Muscle of leg (tissue), 11 donors: Measurements from ENCODE around the gene IL17RC. TPM values are rescaled to one million over a fixed set of nuclear protein-coding genes. Genes with fewer than 3 reads are reported as not detected.

ENCODE experiments used
- DNase-seq: peaks from one replicate; pipeline ENCODE4 v3.0.0; 2013
- H3K27ac ChIP-seq: one replicate; pipeline ENCODE4 v1.5.1; 2013; ENCODE audit warnings: mild to moderate bottlenecking, low read length, control low read depth
- H3K27me3 ChIP-seq: one replicate; pipeline ENCODE4 v1.6.1; 2013; ENCODE audit warnings: low read length; ENCODE audit not compliant: control insufficient read depth, insufficient read depth
- H3K36me3 ChIP-seq: one replicate; pipeline ENCODE4 v1.6.1; 2013; ENCODE audit warnings: low read length; ENCODE audit not compliant: control insufficient read depth, insufficient read depth
- H3K4me1 ChIP-seq: one replicate; pipeline ENCODE4 v1.6.1; 2013; ENCODE audit warnings: low read length; ENCODE audit not compliant: control insufficient read depth, insufficient read depth
- H3K4me3 ChIP-seq: one replicate; pipeline ENCODE4 v1.5.1; 2013; ENCODE audit warnings: low read length, control low read depth
- H3K9me3 ChIP-seq: replicated peaks from 2 replicates; pipeline ENCODE4 v1.6.1; 2013; ENCODE audit warnings: low read depth, low read length; ENCODE audit not compliant: control insufficient read depth
- WGBS: methylation state at CpG from one replicate; pipeline ENCODE4 v1.1.5; 2013; ENCODE audit warnings: missing lambda C conversion rate; ENCODE audit not compliant: insufficient coverage; 5-methylcytosine and 5-hydroxymethylcytosine counted together
- polyA plus RNA-seq, 8 donors: library from polyadenylated mRNA; unstranded; fragments of 120-200 nt; gene quantifications; one replicate each; pipeline versions ENCODE4 v1.2.1 to v1.2.3, GENCODE V29; 2013; ENCODE audit warnings: inconsistent platforms in 1 of 8, low replicate concordance in 1 of 8; ENCODE audit not compliant: insufficient read length in 8 of 8, insufficient read depth in 1 of 8
- total RNA-seq: library from RNA; stranded (reverse); fragments of 120-200 nt; gene quantifications from one replicate; pipeline ENCODE4 v1.2.4, GENCODE V29; 2013

The IL17RC gene
- total and polyA plus RNA-seq, 9 donors: 17.3 to 26.9 (median 21.2) TPM

GRCh38 chr3:9951962-9952805 lies 35.3 kb downstream of the IL17RC start, which contains the start of gene PRRT3:
Gene PRRT3 (minus strand): TSS chr3:9952408. CDS start chr3:9950115, 2,293 bp downstream.
- DNase-seq: peak; percentile 53
- Histone ChIP-seq H3K27ac (no peak within 1 kb of the TSS), H3K27me3 (no peaks in the 10 kb centered on the region), H3K4me3 (peak within 1 kb of the TSS; percentile 32), H3K36me3 (peaks cover 12% of the 10 kb centered on the region), H3K4me1 (peaks cover 20% of the 10 kb centered on the region), H3K9me3 (no peaks in the 10 kb centered on the region)
- WGBS: under 1% methylated on average over 29 of the region's 52 CpGs

GRCh38 chr3:9955067-9955502 lies 38.2 kb downstream of the IL17RC start:
- Histone ChIP-seq H3K27me3 (no peaks in the 10 kb centered on the region), H3K4me1 (peaks cover 14% of the 10 kb centered on the region), H3K9me3 (no peaks in the 10 kb centered on the region), H3K4me3 (no peak overlapping the region), H3K36me3 (peaks cover 2% of the 10 kb centered on the region), H3K27ac (no peak overlapping the region)
- no peak for DNase-seq
- 23% methylated on average over 5 of the region's 12 CpGs for WGBS

- no peaks in the 10 kb centered on the region for H3K9me3 ChIP-seq
- H3K4me1 ChIP-seq: peaks cover 14% of the 10 kb centered on the region
- H3K27me3 ChIP-seq: no peaks in the 10 kb centered on the region
- H3K27ac ChIP-seq: no peak overlapping the region
- DNase-seq: no peak
- 84% methylated on average over 2 of the region's 5 CpGs for WGBS
- H3K4me3 ChIP-seq: no peak overlapping the region
- H3K36me3 ChIP-seq: peaks cover under 1% of the 10 kb centered on the region
These were observed 38.9 kb downstream of the IL17RC start for GRCh38 chr3:9955611-9956352.

- no peaks in the 10 kb centered on the region for H3K27me3 ChIP-seq
- no peaks in the 10 kb centered on the region for H3K9me3 ChIP-seq
- peaks cover 8% of the 10 kb centered on the region for H3K36me3 ChIP-seq
- H3K4me1 ChIP-seq: peaks cover 3% of the 10 kb centered on the region
- H3K27ac ChIP-seq: no peak overlapping the region
- 0% methylated on average over 2 of the region's 5 CpGs for WGBS
- DNase-seq: no peak
- no peak overlapping the region for H3K4me3 ChIP-seq
These were observed 40.3 kb downstream of the IL17RC start for GRCh38 chr3:9957214-9957613.

GRCh38 chr3:9965200-9965875 lies 48.4 kb downstream of the IL17RC start:
- Histone ChIP-seq H3K9me3 (no peaks in the 10 kb centered on the region), H3K36me3 (peaks cover 44% of the 10 kb centered on the region), H3K4me1 (no peaks in the 10 kb centered on the region), H3K27me3 (no peaks in the 10 kb centered on the region), H3K27ac (no peak overlapping the region), H3K4me3 (no peak overlapping the region)
- WGBS: no CpG with 5 or more reads among the region's 6 CpGs
- DNase-seq: no peak

GRCh38 chr3:9966841-9967240 lies 49.9 kb downstream of the IL17RC start:
- Histone ChIP-seq H3K4me1 (no peaks in the 10 kb centered on the region), H3K9me3 (no peaks in the 10 kb centered on the region), H3K27ac (no peak overlapping the region), H3K4me3 (no peak overlapping the region), H3K36me3 (peaks cover 52% of the 10 kb centered on the region), H3K27me3 (no peaks in the 10 kb centered on the region)
- DNase-seq: no peak
- WGBS: 100% methylated on average over 1 of the region's 2 CpGs

GRCh38 chr3:9969632-9970019 lies 52.7 kb downstream of the IL17RC start:
- Histone ChIP-seq H3K27ac (no peak overlapping the region), H3K27me3 (no peaks in the 10 kb centered on the region), H3K4me1 (no peaks in the 10 kb centered on the region), H3K36me3 (peaks cover 52% of the 10 kb centered on the region), H3K9me3 (no peaks in the 10 kb centered on the region), H3K4me3 (no peak overlapping the region)
- WGBS: 95% methylated on average over 4 of the region's 4 CpGs
- DNase-seq: no peak

GRCh38 chr3:9970020-9970652 lies 53.2 kb downstream of the IL17RC start:
- no peaks in the 10 kb centered on the region for H3K9me3 ChIP-seq
- no peak for DNase-seq
- no peaks in the 10 kb centered on the region for H3K4me1 ChIP-seq
- no peaks in the 10 kb centered on the region for H3K27me3 ChIP-seq
- no peak overlapping the region for H3K27ac ChIP-seq
- peaks cover 55% of the 10 kb centered on the region for H3K36me3 ChIP-seq
- H3K4me3 ChIP-seq: no peak overlapping the region
- no CpG with 5 or more reads among the region's 3 CpGs for WGBS

- Histone ChIP-seq H3K27me3 (no peaks in the 10 kb centered on the region), H3K9me3 (no peaks in the 10 kb centered on the region), H3K36me3 (peaks cover 41% of the 10 kb centered on the region), H3K4me3 (no peak overlapping the region), H3K27ac (no peak overlapping the region), H3K4me1 (no peaks in the 10 kb centered on the region)
- 83% methylated on average over 2 of the region's 7 CpGs for WGBS
- peak; percentile 57 for DNase-seq
These were observed 60.1 kb downstream of the IL17RC start for GRCh38 chr3:9976721-9977709.
